EL (cell line): ENCODE data around the gene FUT7.

ENCODE experiments used
- DNase-seq: peaks from one replicate; pipeline ENCODE4 v3.0.0-alpha.2; 2016

Gene FUT7

DNA sequence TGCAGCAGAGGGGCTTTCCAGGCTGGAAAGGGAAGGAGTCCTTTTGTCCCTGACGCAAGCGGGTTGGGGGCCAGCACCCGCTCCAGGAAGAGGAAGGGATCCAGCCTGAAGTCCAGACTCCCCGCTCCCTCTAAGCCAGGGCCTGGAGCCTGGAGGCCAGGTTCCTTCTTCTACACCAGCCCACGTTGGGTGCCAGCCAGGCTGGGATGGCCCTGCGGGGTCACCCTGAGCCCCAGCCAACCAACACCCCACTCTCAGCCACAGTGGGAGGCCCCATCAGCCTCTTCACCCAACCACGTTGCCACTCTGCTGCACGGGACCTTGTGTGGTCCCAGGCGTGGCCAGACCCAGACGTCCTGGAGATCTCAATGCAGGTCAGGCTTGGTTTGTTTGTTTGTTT, 970 bp upstream of the FUT7 start:
- DNase-seq = no peak

DNA sequence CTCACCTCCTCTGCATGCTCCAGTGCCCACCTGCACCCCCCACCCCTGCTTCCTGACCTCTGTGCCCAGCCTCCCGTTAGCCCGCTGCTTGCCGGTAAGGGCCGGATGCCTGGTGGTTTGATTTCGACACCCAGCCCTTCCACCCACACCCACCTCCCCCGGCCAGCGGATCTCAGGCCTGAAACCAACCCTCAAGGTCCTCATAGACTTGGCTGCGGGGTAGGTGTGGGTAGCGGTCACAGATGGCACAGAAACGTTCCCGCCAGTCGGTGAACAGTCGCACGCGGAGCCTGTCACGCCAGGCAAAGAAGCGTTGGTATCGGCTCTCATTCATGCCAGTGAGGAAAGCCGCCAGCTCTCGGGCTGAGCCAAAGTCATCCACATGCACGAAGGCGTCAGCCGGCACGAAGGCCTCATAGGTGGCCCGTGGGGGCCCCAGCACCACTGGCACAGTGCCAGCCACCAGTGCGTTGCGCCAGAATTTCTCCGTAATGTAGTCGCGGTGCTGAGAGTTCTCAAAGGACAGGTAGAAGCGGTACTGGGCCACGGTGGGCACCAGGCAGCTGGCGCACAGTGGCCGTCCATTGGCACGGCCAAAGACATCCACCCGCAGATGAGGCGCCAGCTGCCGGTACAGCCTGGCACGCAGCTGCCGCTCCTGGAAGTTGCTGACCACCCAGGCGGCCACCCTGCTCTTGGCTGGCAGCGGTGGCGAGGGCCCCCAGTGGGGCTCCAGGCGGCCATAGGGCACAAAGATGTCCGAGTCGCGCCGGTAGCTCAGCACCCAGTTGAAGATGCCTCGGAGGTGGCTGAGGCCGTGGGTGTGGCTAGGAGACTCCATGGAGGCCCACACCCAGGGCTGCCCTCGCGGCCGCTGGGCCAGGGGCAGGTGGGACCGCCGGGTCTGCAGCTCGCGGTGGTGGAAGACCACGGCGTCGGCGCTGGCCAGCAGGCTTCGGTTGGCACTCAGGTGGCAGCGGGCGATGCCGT, 1.1 kb downstream of the FUT7 start:
- DNase-seq = no peak

DNA sequence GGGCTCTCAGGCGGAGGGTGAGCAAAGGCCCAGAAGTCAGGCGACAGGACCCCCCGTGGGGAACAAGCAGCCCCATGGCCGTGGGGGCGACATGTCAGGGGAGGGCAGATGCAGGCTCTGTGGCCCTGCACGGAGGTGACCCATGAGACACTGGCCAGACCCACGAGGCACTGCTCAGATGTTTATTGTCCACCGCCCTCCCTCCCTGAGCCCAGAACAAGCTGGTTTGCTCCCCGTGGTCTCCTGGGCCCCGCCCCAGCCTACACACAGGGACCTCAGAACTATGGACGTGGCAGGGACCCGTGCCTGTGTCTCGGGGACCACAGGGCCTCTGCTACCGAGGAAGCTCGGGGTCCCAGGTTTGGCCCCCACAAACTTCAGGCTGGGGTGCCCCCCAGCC, 1.9 kb downstream of the FUT7 start:
- DNase-seq = no peak

DNA sequence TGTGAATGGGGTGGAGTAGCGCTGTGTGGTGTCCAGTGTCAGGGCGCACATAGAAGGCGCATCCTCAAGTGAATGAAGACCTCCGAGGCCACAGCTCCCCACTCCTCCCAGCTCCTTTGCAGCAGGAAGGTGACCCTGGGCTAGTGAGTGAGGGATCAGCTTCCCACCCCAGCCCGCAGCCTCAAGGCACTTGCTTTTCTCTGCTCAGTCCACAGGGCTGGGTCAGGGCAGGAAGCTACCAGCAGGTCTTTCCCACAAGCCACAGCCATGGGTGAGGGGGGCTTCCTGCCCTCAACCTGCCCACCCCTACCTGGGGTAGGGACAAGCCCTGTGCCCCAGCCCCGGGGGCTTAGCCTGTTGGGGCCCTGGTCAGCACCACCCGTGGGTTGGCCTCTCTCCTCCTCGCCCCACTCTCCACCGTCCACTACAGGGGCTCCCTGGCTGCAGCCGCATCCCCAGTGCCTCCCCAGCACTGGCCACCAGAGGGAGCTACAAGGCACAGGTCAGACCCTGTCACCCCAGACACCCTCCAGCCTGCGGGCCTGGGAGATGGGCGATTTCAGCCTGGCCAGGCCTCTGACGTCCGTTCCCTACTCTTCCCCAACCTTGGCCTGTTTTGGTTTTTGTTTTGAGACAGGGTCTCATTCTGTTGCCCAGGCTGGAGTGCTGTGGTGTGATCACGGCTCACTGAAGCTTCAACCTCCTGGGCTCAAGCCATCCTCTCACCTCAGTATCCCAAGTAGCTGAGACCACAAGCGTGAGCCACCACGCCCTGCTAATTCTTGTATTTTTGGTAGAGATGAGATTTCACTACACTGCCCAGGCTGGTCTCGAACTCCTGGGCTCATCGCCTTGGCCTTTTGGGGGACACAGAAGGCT, 2.6 kb downstream of the FUT7 start:
- DNase-seq = peak; percentile 69

DNA sequence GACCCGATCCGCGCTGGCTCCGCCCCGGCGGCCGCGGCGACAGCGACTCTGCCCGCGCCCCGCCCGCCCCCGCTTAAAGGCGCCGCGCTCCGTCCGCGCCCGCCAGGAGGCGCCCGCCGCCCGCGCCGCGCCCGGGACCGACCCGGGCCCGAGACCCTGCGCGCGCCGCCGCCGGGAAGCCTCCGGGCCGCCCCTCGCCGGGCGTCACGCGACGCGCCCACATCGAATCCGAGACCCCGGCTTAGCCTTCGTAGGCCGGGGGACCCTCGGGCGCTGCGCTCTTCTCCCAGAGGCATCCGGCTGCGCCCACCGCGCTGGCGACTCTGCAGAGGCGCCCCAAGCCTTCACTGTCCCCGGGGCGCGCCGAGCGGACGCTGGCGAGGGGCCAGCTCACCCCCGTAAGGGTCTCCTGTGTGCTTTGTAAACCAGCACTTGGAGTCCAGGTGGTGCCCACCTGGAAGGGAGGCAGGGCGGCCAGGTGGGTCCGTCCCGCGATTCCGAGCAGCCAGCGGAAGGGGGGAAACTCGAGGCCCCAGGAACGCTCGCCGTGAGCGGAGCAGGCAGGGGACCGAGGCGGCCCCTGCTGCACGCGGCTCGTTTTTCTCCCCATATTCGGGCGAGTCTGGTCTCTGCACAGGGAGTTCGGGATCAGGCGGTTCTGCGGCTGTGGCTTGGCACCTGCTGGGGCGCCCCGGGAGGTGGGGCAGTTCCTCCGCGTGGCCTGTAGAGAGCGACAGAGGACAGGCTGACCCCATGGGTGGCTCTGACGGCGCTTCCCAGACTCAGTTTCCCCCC, 3.4 kb downstream of the FUT7 start:
- DNase-seq = peak; percentile 57

DNA sequence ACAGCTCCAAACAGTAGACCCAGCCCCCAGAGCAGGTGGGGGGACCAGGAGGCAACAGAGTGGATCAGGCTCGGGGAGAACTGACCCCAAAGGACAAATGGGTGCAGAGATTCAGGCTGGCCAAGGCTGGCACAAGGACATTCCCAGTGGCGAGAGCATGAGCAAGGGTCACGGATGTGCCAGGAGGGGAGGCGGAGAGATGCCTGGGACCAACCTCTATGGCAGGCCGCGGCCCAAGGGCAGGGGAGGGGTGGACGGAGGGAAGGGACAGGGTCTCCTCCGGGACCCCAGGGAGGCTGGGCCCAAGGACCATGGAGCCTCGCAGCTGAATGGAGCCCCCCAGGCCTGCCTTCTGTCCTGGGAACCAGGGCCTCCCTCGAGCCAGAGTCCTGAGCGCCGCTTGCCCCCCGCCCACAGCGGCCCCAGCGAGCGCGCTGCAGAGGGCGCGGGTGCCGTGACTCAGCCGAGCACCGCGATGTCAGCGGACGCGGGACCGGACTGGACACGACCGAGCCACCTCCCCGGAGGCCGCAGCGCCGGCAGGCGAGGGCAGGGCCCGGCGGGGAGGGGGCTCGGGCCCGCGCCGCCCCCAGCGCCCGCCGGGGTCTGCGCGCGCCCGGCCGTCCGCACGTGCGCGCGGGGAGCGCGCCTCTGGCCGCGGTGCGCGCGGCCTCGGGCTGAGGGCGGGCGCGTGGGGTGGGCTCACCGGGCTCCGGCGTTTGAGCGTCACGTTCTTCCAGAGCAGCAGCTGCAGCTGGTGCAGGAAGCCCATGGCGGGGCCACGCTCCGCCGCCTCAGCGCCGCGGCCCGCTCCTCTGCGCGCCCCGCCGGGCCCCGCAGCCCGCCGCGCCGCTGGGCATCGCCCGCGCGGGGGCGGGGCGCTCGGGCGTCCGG, 4.3 kb downstream of the FUT7 start, which contains the start of gene ABCA2:
TSS of gene ABCA2 (minus strand) at position 869 of the 894 bp plus-strand sequence. CDS start at position 772, 97 bp downstream.
- peak; percentile 36 for DNase-seq

DNA sequence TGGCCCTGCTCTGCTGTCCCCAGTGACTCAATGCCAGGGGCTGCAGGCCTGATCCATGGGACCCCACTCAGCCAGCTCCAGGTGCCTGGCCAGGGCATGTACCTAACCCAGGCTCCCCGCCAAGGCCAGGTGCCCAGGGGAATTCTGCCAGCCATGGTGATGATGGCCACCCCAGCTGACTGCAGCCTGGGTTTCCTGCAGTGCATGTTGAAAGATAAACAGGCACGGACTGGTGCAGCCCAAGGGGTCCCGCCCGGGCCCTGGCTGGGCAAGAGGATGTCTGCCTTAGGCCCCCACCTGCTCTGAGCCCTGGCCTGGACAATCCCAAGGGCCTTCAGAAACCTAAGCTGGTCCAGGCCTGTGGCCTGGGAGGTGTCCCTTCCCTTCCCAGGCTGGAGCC, 5.1 kb downstream of the FUT7 start:
- no peak for DNase-seq

DNA sequence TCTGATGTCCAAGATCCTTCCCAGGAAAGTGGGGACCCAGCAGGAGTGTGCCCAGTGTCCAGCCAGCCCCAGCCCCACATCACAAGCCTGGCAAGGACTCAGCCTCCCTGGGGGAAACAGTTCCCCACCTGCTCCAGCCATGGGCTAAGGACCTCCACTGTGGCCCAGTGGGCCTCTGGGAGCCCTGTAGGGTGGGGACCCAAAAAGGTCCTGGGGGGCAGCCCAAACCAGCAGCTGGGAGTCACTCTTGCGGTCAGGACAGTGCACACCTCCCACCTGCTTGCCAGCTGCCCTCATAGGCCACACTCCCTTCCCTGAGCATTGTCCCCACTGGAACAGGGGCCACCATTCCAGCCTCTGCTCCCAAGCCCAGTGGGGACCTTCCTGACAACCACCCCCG, 5.5 kb downstream of the FUT7 start:
- DNase-seq = no peak

DNA sequence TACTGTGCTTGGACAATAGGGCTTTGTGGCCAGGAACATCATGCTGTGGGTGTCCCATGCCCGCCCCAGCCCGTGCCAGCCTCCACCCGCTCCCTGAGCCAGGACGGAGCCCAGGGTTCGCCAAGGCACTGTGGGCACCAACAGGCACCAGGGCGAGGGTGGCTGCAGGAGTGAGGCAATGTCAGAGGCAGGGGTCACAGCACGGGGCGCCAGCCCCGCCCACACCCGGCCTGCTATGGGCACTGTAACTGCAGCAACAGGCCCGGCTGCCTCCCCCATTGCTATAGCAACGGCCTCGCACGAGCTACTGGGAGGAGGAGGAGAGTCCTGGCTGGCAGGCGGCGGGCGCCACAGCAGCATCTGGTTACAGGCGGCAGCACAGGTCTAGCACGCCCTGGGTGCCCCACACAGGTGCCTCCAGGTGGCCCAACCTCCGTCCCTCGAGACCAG, 6.3 kb downstream of the FUT7 start:
- DNase-seq = no peak

DNA sequence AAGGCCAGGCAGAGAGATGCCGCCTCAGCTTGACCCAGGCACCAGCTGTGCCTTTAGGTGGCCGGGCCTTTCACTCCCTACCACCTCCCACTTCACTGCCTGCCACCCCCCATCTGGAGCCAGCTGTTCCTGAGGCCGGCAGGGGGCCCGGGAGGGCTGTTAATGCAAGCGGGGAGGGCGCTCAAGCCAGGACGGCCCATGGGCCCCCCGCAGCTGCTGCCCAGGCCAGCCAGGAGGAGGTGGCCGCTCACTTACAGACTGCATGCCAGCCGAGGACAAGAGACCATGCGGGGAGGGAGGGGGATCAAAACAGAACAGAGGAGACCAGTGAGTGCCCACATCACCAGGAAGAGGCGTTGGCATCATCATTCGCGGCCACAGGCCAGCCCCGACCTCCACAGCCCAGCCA, 8.3 kb downstream of the FUT7 start:
- no peak for DNase-seq

DNA sequence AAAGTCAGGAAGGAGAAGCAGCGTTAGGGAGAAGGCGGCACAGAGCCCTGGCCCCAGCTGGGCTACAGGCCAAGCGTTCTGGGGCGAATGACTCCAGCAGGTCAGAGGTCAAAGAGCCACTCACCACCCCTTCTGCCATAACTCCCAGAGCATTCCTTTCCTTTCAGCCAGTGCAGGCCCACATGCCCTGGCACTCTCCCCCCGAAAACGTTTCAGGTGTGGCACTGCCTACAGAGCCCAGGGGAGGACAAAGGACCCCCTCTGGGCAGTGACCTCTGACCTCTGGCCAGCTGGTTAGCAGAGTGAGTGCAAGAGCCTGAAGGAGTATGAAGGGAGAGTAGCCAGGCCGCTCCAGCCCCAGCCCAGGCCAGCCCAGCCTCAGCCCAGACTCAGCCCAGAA, 8.7 kb downstream of the FUT7 start:
- no peak for DNase-seq

DNA sequence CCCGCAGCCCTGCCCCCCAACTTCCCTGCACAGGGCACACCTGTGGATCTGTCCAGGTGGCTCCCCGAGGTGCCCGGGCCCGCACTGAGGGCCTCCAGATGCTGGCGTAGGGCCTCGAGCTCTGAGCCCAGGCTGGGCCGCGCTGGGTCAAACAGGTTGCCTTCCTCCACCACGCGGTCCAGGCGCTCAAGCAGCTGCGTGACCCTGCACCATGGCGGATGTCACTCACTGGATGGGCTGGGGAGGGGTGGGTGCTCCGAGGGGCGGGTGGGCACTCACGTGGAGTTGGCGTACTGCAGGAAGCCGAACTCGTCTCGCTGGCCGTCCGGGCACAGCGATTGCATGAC, 9.3 kb downstream of the FUT7 start:
- no peak for DNase-seq

DNA sequence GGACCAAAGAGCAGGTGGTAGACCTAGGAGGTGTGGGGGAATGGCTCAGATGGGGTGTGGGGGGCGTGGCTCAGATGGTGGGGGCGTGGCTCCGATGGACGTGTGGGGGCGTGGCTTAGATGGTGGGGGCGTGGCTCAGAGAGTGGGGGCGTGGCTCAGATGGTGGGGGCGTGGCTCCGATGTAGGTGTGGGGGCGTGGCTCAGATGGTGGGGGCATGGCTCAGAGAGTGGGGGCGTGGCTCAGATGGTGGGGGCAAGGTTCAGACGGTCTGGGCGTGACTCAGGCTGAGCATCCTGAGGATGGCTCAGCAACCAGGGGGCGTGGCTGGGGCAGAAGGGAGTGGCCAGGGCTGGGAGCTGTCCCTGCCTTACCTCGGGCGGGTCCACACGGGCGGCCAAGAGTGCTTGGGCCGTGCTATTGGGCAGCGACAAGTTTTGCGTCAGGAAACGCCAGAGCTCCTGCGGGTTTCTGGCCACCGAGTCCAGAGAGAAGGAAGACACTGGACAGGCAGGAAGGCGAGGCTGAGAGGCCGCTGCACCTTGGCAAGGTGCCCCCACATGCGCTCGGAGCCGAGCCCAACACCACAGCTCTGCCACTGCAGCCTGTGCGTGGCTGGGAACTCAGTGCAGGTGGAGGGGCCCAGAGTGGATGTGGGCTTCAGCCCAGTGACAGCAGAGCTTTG, 9.8 kb downstream of the FUT7 start:
- DNase-seq = peak; percentile 78

DNA sequence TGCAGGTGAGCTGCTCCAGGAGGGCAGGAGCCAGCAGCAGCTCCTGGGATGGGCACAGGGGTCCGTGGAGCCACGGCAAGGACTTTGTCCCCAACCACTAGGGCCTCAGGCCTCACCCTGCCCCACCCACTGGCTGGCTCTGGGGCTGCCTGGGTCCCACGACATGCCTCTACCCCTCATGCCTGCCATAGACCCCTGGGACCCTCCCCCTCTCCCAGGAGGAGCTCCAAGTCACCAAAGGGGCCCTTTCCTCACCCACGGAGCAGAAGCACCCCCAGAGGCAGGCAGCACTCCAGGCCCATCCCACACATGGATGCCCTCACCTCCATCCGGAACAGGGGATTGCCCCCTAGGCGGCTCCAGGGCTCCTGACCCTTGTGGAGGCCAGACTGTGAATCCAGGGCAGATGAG, 10.3 kb downstream of the FUT7 start:
- no peak for DNase-seq

DNA sequence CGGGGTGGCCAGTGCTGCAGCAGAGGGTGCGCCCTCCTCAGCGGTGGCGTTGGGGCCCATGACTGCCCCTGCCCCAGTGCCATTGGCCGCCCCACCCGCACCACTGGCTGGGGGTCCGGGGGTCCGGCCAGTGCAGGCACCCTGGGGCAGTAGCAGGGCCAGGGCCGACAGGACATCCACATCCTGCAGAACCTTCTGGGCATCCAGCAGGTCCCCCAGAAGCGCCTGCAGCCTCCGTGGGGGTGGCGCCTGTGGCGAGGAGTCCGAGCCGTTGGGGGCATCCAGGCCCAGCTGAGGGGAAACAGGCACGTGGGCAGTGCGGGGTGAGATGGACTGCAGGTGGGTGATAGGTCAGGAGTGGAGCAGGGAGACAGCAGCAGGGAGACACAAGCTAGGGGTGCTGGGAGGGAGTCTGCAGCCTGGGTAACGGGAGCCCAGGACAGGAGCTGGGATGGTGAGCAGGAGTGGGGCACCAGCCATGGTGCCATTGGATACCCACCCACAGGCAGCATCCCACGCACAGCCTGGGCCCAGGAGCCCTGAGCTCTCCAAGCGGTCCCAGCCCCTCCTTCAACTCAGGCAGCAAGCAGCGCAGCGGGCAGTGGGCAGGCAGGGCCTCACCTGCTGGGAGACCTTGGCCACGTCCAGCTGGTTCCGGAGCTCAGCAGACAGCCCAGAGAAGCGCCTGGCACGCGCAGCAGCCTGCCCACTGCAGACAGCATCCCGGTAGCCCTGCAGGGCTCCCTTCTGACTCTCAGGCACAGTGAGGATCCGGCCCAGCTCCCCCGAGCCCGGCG, 10.9 kb downstream of the FUT7 start:
- no peak for DNase-seq

DNA sequence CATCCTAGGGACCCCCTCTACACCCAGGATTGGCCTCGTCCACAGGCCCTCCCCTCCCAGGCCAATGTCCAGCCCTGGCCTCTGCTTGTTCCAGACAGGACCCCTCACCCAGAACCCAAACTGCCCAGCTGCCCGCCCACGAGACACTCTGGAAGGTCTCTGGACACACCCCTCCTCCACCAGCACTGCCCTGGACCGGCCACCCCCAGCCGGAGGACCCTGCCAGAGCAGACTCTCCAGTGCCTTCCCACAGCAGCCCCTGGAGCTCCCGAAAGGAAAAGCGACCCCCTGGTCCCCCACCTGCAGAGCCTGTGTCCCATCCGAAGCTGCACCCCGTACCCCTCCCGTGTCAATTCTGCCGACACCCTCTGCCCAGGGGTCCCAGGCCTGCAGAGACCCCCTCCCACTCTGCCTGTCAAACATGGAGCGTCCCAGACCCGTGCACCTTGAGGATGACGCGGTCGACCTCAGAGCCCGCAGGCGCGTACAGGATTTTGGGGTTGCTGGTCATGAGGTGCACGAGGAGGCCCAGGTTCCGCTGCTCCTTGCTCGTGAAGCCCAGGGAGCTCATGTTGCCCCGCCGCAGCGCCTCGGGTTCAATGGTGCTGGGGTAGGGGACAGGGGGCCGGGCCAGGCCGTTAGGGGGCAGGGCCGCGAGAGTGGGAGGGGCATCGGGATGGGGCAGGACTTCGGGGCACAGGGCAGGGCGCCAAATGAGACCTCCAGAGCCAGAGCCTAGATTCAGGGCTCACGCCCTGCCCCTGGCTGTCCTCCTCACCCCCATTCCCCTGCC, 11.8 kb downstream of the FUT7 start:
- no peak for DNase-seq

DNA sequence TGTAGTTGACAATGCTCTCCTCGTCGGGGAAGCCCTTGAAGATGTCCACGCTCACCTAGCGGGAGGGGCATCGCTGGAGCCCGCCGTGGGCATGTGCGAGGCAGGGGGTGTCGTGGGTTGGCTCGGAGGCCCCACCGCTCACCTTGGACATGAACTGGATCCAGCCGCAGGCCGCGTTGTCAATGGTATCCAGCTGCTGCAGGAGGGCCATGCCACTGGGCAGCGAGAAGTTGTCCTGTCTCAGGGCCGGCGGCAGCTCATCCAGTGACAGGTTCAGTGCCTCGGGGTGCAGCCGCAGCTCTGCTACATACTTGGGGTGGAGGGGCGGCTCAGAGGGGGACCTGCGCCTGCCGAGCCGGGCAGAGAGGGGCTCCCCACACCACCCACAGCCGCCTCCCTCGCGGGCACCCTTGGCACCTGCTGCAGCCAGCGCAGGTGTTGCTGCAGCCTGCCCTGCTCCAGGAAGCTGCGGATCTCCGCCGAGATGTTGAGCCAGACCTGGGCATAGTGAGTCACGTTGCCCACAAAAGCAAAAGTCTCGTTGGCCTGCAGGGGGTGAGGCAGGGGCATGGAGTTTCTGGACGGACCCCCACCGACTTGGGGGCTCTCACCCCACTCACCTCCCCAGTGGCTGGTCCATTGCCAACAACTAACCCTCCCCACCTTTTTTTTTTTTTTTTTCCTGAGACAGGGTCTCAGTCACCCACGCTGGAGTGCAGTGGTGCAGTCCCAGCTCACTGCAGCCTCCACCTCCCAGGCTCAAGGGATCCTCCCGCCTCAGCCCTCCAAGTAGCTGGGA, 12.9 kb downstream of the FUT7 start:
- DNase-seq = no peak

DNA sequence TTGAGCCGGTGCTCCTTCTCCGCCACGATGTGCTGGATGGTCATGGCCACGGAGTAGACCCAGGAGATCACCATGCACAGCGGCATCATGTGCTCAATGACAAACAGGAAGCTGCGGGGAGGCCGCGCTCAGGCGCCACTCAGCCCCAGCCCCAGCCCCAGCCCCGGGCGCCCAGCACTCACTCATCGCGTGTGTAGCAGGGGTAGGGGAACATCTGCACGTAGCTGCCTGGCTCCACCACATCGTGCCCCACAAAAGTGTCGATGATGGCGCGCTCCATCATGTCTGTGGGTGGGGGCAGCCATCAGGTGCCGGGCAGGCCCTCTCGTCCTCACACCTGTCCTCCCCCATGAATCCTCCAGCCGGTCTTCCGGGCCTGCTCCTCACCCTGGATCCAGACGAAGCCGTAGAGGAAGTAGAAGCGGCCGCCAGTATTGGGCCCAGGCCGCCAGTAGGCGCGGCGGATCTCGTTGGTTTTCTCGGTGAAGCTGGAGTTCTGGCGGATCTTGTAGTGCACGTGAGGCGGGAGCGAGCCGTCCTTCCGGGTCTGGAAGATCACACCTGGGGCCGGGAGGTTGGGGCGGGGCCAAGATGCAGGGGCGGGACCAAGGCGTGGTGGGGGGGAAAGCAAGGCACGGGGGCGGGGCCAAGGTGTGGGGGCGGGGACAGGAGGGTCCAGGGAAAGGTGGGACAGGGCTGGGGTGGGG, 13.9 kb downstream of the FUT7 start:
- DNase-seq = no peak
